Colonic mucosa (tissue), 4 donors: Measurements from ENCODE around the gene DIP2C. TPM values are rescaled to one million over a fixed set of nuclear protein-coding genes. Genes with fewer than 3 reads are reported as not detected.

Source experiments
- DNase-seq: peaks from one replicate; pipeline ENCODE4 v3.0.0-alpha.2; 2020
- H3K27ac ChIP-seq: fragments of 200-600 bp; one replicate; pipeline ENCODE4 v1.8.0; 2021
- H3K27me3 ChIP-seq: fragments of 200-600 bp; one replicate; pipeline ENCODE4 v1.8.0; 2021
- H3K36me3 ChIP-seq: fragments of 200-600 bp; one replicate; pipeline ENCODE4 v1.8.0; 2021
- H3K4me1 ChIP-seq: fragments of 200-600 bp; one replicate; pipeline ENCODE4 v1.8.0; 2021; ENCODE audit warnings: mild to moderate bottlenecking
- H3K4me3 ChIP-seq: fragments of 200-600 bp; one replicate; pipeline ENCODE4 v1.8.0; 2021
- H3K9ac ChIP-seq, 2 donors: one replicate each; pipeline ENCODE4 v1.7.0; 2013; ENCODE audit warnings: control low read depth in 2 of 2, low read depth in 2 of 2, low read length in 2 of 2
- H3K9me3 ChIP-seq: fragments of 200-600 bp; one replicate; pipeline ENCODE4 v1.8.0; 2021
- CTCF ChIP-seq: fragments of 200-600 bp; IDR thresholded peaks from one replicate; pipeline ENCODE4 v1.8.0; 2022; ENCODE audit warnings: antibody characterized with exemption, mild to moderate bottlenecking
- intact Hi-C: fragments of 100-400 bp; cut with DNase I; formaldehyde crosslinking; loops from one replicate; pipeline ENCODE4 v1.14.1; 2022
- total RNA-seq, 2 donors: library from RNA; stranded (reverse); fragmentation: NEBNext Ultra II Directional in 1 of 2; extraction: Animal tissue kit (Norgen Biotek cat#: 25700) in 1 of 2; gene quantifications; one replicate each; pipeline ENCODE4 v1.2.1, GENCODE V29; 2021
- donor health status: healthy.
- donor health status: DM: no; HTN: no; CAD: no.
- donor health status: DM: no; HTN: no; CAD: no.

Gene DIP2C
- total RNA-seq, 2 donors from 2014 or later: 7.6 to 11.2 TPM

DNA sequence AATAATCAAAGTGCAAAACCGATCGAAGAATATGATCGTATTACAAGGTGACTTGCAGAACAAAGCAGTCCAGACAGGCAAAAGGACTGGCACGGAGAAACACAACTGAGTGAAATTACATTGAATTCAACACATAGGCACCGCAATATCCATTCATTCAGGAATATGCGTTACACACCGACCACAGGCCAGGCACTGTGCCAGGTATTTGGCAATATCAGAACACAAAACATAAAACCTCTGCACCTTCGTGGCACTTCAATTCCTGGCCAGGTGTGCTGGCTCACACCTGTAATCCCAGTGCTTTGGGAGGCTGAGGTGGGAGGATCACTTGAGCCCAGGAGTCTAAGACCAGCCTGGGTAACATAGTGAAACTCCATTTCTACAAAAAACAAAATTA, 187.9 kb downstream of the DIP2C start:
- Histone ChIP-seq H3K36me3 (no peaks in the 10 kb centered on the region), H3K4me3 (no peak overlapping the region), H3K27ac (no peak overlapping the region), H3K4me1 (no peaks in the 10 kb centered on the region), H3K27me3 (no peaks in the 10 kb centered on the region), H3K9ac (no peak overlapping the region), H3K9me3 (no peaks in the 10 kb centered on the region)
- no peak for TF ChIP-seq CTCF
- DNase-seq: no peak
- intact Hi-C loops: no loop called here

- Histone ChIP-seq H3K4me1 (no peaks in the 10 kb centered on the region), H3K9me3 (no peaks in the 10 kb centered on the region), H3K27me3 (no peaks in the 10 kb centered on the region), H3K27ac (no peak overlapping the region), H3K9ac (no peak overlapping the region), H3K4me3 (no peak overlapping the region), H3K36me3 (no peaks in the 10 kb centered on the region)
- intact Hi-C loops: no loop called here
- DNase-seq: no peak
- TF ChIP-seq CTCF: no peak
These were observed 188.6 kb downstream of the DIP2C start for GRCh38 chr10:500876-501275.

- intact Hi-C loops: no loop called here
- Histone ChIP-seq H3K9ac (no peak overlapping the region), H3K27me3 (no peaks in the 10 kb centered on the region), H3K9me3 (no peaks in the 10 kb centered on the region), H3K4me1 (no peaks in the 10 kb centered on the region), H3K27ac (no peak overlapping the region), H3K4me3 (no peak overlapping the region), H3K36me3 (no peaks in the 10 kb centered on the region)
- no peak for DNase-seq
- TF ChIP-seq CTCF: no peak
These were observed 189.5 kb downstream of the DIP2C start for GRCh38 chr10:499991-500390.

DNA sequence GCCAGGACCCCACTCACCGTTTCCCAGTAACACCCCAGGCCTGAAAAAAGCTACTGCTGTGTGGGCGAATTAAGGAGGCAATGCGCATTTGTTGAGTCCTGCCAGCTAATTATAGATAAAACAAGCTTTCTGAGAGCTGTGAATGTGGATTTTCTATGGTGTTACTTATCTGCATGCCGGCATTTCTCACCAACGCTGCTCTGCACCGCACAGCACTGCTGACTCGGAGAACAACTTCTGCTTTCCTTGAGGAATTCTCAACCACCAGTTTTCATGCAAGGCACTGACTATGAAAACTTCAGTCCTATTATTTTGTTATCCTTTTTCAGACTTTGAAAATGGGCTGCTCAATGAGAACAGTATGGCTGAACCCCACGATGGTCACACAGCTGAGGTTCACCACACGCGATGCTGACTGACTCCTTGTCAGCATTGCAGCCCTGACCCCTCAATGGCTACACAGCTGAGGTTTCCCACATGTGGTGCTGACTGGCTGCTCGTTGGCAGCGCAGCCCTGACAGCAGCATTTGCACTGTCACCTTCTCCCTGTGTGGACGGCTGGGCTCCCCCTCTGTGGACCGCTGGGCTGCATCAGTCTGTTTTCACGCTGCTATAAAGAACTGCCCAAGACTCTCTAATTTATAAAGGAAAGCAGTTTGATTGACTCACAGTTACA, 190.6 kb downstream of the DIP2C start:
- Histone ChIP-seq H3K4me1 (no peaks in the 10 kb centered on the region), H3K9me3 (no peaks in the 10 kb centered on the region), H3K4me3 (no peak overlapping the region), H3K36me3 (no peaks in the 10 kb centered on the region), H3K27ac (no peak overlapping the region), H3K9ac (no peak overlapping the region), H3K27me3 (no peaks in the 10 kb centered on the region)
- no peak for TF ChIP-seq CTCF
- DNase-seq: no peak
- intact Hi-C loops: no loop called here

GRCh38 chr10:497898-498451, 191.5 kb downstream of the DIP2C start:
- Histone ChIP-seq H3K27me3 (no peaks in the 10 kb centered on the region), H3K4me1 (no peaks in the 10 kb centered on the region), H3K9ac (no peak overlapping the region), H3K4me3 (no peak overlapping the region), H3K36me3 (no peaks in the 10 kb centered on the region), H3K27ac (no peak overlapping the region), H3K9me3 (no peaks in the 10 kb centered on the region)
- DNase-seq: no peak
- intact Hi-C loops: no loop called here
- TF ChIP-seq CTCF: no peak
